GM12873 (cell line): ENCODE measurements around the gene ALDH3B1.

ENCODE experiments used
- TF ChIP-seq, protein P1 (sequence below): IDR thresholded peaks from 2 replicates; pipeline ENCODE4 v1.5.1; 2012; ENCODE audit warnings: low read depth, mild to moderate bottlenecking, moderate library complexity, low read length, control low read depth; ENCODE audit not compliant: insufficient read depth; ENCODE audit errors: missing control alignments

ALDH3B1 gene

GRCh38 chr11:68010090-68011041, at the start of gene ALDH3B1:
Gene ALDH3B1, plus strand, starts transcription at chr11:68010327. Its CDS starts 4,971 bp downstream, at chr11:68015298.
- TF ChIP-seq, protein P1, sequence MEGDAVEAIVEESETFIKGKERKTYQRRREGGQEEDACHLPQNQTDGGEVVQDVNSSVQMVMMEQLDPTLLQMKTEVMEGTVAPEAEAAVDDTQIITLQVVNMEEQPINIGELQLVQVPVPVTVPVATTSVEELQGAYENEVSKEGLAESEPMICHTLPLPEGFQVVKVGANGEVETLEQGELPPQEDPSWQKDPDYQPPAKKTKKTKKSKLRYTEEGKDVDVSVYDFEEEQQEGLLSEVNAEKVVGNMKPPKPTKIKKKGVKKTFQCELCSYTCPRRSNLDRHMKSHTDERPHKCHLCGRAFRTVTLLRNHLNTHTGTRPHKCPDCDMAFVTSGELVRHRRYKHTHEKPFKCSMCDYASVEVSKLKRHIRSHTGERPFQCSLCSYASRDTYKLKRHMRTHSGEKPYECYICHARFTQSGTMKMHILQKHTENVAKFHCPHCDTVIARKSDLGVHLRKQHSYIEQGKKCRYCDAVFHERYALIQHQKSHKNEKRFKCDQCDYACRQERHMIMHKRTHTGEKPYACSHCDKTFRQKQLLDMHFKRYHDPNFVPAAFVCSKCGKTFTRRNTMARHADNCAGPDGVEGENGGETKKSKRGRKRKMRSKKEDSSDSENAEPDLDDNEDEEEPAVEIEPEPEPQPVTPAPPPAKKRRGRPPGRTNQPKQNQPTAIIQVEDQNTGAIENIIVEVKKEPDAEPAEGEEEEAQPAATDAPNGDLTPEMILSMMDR, result no peak

DNA sequence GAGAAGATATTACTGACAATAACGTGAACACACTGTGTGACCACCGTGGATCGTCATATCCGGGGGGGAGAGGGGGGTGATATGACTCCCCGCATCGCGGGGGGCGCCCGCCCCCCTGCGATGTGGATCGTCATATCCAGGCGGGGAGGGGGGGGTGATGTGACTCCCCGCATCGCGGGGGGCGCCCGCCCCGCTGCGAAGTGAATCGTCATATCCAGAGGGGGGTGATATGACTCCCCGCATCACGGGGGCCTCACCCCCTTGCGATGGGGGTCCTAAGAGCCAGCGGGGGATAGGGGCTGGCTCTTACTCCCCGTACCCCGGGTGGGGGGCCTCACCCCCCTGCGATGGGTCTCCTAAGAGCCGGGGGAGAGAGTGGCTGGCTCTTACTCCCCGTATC, 26.2 kb upstream of the ALDH3B1 start:
- TF ChIP-seq, protein P1, result no peak

GRCh38 chr11:67993821-67994220, 16.3 kb upstream of the ALDH3B1 start:
- TF ChIP-seq, protein P1, result peak; percentile 65

DNA sequence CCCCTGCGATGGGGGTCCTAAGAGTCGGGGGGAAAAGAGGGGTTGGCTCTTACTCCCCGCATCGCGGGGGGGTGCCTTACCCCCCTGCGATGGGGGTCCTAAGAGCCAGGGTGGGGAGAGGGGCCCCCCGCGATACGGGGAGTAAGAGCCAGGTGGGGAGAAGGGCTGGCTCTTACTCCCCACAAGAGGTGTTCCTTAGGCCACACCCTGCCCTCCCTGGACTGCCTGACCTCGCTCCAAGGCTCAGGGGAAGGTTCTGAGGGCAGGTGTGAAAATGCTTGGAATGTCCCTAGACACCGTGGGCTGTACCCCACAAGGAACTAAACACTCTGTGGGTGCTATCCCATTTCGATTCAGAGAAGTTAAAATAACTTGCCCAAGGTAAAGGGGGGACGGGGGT, 14.1 kb upstream of the ALDH3B1 start:
- TF ChIP-seq, protein P1, result no peak

GRCh38 chr11:67996622-67997474, 13.3 kb upstream of the ALDH3B1 start:
- TF ChIP-seq, protein P1, result no peak

DNA sequence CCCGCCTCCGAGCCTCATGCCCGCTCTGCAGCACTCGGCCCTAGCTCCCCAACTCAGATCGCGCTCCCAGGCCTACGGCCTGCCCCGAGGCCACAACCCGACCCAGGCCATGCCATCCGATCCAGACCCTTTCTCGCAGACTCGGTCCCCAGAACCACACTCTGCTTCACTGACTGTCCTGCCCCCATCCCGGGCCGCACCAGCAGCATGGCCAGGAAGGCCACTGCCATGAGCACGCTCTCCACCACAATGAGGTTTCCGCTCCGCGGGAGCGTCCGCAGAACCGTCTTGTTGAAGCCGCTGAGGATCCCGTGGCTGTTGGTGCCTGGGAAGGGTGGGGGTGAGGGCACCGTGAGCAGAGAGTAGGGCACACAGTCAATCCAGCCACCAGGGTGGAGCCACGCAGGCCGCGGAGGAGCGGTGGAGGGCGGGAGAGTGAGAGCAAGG, 12.6 kb upstream of the ALDH3B1 start:
- TF ChIP-seq, protein P1, result no peak
